ENCODE measurements around the gene CLASP1.

Gene CLASP1

DNA sequence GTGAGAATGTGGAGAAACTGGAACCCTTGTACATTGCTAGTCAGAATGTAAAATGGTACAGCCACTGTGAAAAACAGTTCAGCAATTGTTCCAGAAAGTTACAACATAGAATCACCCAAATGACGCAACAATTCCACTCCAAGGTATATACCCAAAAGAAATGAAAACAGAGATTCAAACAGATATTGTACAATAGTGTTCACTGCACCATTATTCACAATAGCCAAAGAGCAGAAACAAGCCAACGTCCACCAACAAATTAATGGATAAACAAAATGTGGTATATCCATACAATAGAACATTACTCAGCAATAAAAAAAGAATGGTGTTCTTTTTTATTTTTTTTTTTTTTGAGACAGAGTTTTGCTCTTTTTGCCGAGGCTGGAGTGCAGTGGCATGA is 10.9 kb downstream of the CLASP1 start:
- Histone ChIP-seq H3K4me3 (ENCODE audit: low read length) (no peak overlapping the region), H3K79me2 (ENCODE audit: low read length) (peaks cover 97% of the 10 kb centered on the region), H3K27ac (ENCODE audit: low read length) (no peak overlapping the region), H3K4me2 (ENCODE audit: low read length) (no peak overlapping the region), H2AFZ (ENCODE audit: low read depth, low read length) (no peak overlapping the region), H3K4me1 (ENCODE audit: low read length) (no peaks in the 10 kb centered on the region), H3K9me3 (ENCODE audit: insufficient read depth, low read length) (peaks cover 3% of the 10 kb centered on the region; the same call in 1 of the 2 replicates), H3K9ac (ENCODE audit: low read length) (no peak overlapping the region), H3K36me3 (replicated peaks; ENCODE audit: low read depth, low read length) (peaks cover 22% of the 10 kb centered on the region), H3K27me3 (ENCODE audit: low read depth, low read length) (no peaks in the 10 kb centered on the region), H4K20me1 (ENCODE audit: insufficient read depth, low read length) (peaks cover 64% of the 10 kb centered on the region)
- TF ChIP-seq EZH2phosphoT487 (IDR thresholded peaks at IDR 0.05; ENCODE audit: low read depth), result no peak
- TF ChIP-seq, protein P1, sequence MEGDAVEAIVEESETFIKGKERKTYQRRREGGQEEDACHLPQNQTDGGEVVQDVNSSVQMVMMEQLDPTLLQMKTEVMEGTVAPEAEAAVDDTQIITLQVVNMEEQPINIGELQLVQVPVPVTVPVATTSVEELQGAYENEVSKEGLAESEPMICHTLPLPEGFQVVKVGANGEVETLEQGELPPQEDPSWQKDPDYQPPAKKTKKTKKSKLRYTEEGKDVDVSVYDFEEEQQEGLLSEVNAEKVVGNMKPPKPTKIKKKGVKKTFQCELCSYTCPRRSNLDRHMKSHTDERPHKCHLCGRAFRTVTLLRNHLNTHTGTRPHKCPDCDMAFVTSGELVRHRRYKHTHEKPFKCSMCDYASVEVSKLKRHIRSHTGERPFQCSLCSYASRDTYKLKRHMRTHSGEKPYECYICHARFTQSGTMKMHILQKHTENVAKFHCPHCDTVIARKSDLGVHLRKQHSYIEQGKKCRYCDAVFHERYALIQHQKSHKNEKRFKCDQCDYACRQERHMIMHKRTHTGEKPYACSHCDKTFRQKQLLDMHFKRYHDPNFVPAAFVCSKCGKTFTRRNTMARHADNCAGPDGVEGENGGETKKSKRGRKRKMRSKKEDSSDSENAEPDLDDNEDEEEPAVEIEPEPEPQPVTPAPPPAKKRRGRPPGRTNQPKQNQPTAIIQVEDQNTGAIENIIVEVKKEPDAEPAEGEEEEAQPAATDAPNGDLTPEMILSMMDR (IDR thresholded peaks at IDR 0.05; ENCODE audit: low read depth, low read length), result no peak

DNA sequence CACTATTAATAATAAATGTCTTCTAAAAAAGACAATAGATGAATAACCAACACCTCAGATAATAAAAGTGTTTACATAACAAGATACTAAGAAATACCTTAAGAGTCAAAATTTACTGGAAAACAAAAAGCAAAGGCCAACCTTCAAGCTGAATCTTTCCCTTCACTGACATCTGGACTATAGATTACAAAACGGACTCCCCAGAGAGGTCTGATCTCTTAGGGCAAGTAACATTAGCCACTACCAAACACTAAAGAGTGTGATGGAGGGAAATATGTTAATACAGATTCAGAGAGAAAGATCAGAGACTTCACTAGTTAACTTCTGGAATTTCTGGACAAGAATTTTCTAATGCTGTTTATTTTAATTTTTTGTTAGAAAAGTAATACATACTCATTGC is 13.9 kb downstream of the CLASP1 start:
- Histone ChIP-seq H3K27ac (ENCODE audit: low read length) (no peak overlapping the region), H3K9me3 (ENCODE audit: insufficient read depth, low read length) (peaks cover 3% of the 10 kb centered on the region; the same call in 1 of the 2 replicates), H3K4me3 (ENCODE audit: low read length) (no peak overlapping the region), H3K79me2 (ENCODE audit: low read length) (peaks cover 85% of the 10 kb centered on the region), H3K4me1 (ENCODE audit: low read length) (no peaks in the 10 kb centered on the region), H4K20me1 (ENCODE audit: insufficient read depth, low read length) (peaks cover 48% of the 10 kb centered on the region), H2AFZ (ENCODE audit: low read depth, low read length) (no peak overlapping the region), H3K9ac (ENCODE audit: low read length) (no peak overlapping the region), H3K4me2 (ENCODE audit: low read length) (no peak overlapping the region), H3K36me3 (replicated peaks; ENCODE audit: low read depth, low read length) (peaks cover 15% of the 10 kb centered on the region), H3K27me3 (ENCODE audit: low read depth, low read length) (no peaks in the 10 kb centered on the region)
- TF ChIP-seq, protein P1 (IDR thresholded peaks at IDR 0.05; ENCODE audit: low read depth, low read length), result no peak
- TF ChIP-seq EZH2phosphoT487 (IDR thresholded peaks at IDR 0.05; ENCODE audit: low read depth), result no peak

DNA sequence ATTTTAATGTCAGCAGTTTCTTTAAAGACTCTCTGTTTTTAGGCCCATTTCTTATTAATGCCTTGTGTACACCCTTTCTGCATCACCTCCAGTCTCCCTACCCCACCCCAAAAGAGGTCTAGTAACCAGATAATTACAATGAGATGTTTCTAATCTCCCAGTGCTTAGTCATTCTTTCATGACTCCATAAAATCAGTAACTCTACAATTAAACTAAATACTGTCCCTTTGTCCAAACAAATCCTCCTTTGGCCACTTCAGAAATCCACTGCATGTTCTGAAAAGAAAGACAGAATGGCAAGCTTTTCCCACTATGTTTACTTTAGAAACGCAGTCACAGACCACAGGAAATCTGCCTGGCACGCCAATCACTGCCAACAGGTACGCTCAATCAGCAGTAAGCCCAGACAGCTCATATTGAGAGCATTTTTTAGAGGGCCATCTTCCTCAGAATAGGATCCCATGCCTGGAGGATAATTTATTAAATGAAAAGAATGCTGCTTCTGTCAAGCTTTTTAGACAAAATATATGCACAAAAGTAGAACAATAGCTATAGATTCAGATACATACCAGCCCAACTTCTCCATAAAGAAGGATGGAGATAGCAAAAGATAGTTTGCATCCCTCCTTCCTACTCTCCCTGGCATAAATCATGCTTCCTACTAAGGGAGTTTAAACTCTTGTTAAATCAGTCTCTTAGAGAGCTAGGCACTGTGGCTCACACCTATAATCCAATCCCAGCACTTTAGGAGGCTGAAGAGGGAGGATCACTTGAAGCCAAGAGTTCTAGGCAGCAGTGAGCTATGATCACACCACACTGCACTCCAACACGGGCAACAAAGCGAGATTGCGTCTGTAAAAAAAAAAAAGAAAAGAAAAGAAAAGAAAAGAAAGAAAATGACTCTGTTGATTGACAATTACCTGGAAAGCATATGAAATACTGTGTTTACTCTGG is 14.6 kb downstream of the CLASP1 start:
- Histone ChIP-seq H3K27ac (ENCODE audit: low read length) (no peak overlapping the region), H3K4me3 (ENCODE audit: low read length) (no peak overlapping the region), H3K4me2 (ENCODE audit: low read length) (no peak overlapping the region), H2AFZ (ENCODE audit: low read depth, low read length) (no peak overlapping the region), H3K27me3 (ENCODE audit: low read depth, low read length) (no peaks in the 10 kb centered on the region), H3K9ac (ENCODE audit: low read length) (no peak overlapping the region), H3K4me1 (ENCODE audit: low read length) (no peaks in the 10 kb centered on the region), H3K36me3 (replicated peaks; ENCODE audit: low read depth, low read length) (peaks cover 11% of the 10 kb centered on the region), H4K20me1 (ENCODE audit: insufficient read depth, low read length) (peaks cover 45% of the 10 kb centered on the region), H3K9me3 (ENCODE audit: insufficient read depth, low read length) (peaks cover 3% of the 10 kb centered on the region; the same call in 1 of the 2 replicates), H3K79me2 (ENCODE audit: low read length) (peaks cover 84% of the 10 kb centered on the region)
- TF ChIP-seq, protein P1 (IDR thresholded peaks at IDR 0.05; ENCODE audit: low read depth, low read length), result no peak
- TF ChIP-seq EZH2phosphoT487 (IDR thresholded peaks at IDR 0.05; ENCODE audit: low read depth), result no peak

DNA sequence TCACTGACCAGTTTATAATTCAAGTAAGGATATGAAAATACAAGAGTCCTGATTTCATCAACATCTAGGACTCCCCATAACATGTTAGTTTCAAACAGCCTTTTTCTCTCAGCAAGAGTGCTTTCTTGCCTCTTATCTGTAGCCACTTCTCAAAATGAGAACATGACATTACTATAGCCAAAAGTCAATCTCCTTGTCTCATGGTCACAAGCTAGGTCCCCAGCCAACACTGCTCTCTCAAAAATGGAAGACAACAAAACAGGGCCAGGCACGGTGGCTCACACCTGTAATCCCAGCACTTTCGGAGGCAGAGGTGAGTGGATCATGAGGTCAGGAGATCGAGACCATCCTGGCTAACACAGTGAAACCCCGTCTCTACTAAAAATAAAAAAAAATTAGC is 15.8 kb downstream of the CLASP1 start:
- peaks cover 7% of the 10 kb centered on the region for H3K36me3 ChIP-seq (replicated peaks; ENCODE audit: low read depth, low read length)
- TF ChIP-seq EZH2phosphoT487 (IDR thresholded peaks at IDR 0.05; ENCODE audit: low read depth), result no peak
- TF ChIP-seq, protein P1 (IDR thresholded peaks at IDR 0.05; ENCODE audit: low read depth, low read length), result no peak

More for the DNA sequence above, 15.8 kb downstream of the CLASP1 start:
- H3K9me3 ChIP-seq (ENCODE audit: insufficient read depth, low read length), result peaks cover 3% of the 10 kb centered on the region; the same call in 1 of the 2 replicates
- H3K79me2 ChIP-seq (ENCODE audit: low read length), result peaks cover 79% of the 10 kb centered on the region
- H3K4me3 ChIP-seq (ENCODE audit: low read length), result no peak overlapping the region
- peaks cover 42% of the 10 kb centered on the region for H4K20me1 ChIP-seq (ENCODE audit: insufficient read depth, low read length)
- no peak overlapping the region for H2AFZ ChIP-seq (ENCODE audit: low read depth, low read length)
- no peaks in the 10 kb centered on the region for H3K27me3 ChIP-seq (ENCODE audit: low read depth, low read length)
- no peak overlapping the region for H3K27ac ChIP-seq (ENCODE audit: low read length)
- no peaks in the 10 kb centered on the region for H3K4me1 ChIP-seq (ENCODE audit: low read length)
- H3K9ac ChIP-seq (ENCODE audit: low read length), result no peak overlapping the region
- no peak overlapping the region for H3K4me2 ChIP-seq (ENCODE audit: low read length)
